Measurements from ENCODE around the gene CTRL. TPM values are rescaled to one million over a fixed set of nuclear protein-coding genes. Genes with fewer than 3 reads are reported as not detected.
"Not testable (repeated sequence)": the region's sequence is repeated elsewhere in the genome, so short reads cannot be mapped to it uniquely, and the experiment has no call there.

CTRL gene
- polyA plus RNA-seq, 3 donors: 0.69 to 17.4 (median 1.6) TPM

GRCh38 chr16:67976205-67976604 lies 44.5 kb upstream of the CTRL start:
- H3K27ac Mint-ChIP-seq: peak overlapping the region in 1 of 7 donors; percentile 41
- Histone ChIP-seq H3K9me3 (replicated peaks in 1 of 2; ENCODE audit: control insufficient read depth in 1 of 2, insufficient read depth in 1 of 2, low read length in 2 of 2) (no peaks in the 10 kb centered on the region), H3K4me1 (ENCODE audit: control insufficient read depth in 1 of 2, insufficient read depth in 2 of 2, low read length in 2 of 2) (no peaks in the 10 kb centered on the region), H3K9ac (ENCODE audit: insufficient read depth, low read length, poor library complexity, severe bottlenecking) (no peak overlapping the region), H3K4me3 (replicated peaks in 1 of 3; ENCODE audit: low read depth in 2 of 3, low read length in 3 of 3) (no peak overlapping the region), H4K20me1 (ENCODE audit: insufficient read depth, low read length) (no peaks in the 10 kb centered on the region), H3K36me3 (replicated peaks in 1 of 2; ENCODE audit: control insufficient read depth in 1 of 2, insufficient read depth in 2 of 2, low read length in 2 of 2) (no peaks in the 10 kb centered on the region), H3K27ac (ENCODE audit: low read depth in 1 of 2, low read length in 2 of 2) (no peak overlapping the region), H2AFZ (ENCODE audit: insufficient read depth, low read depth, low read length, poor library complexity, severe bottlenecking) (no peak overlapping the region), H3K27me3 (ENCODE audit: control insufficient read depth in 2 of 2, insufficient read depth in 2 of 2, low read length in 2 of 2) (no peaks in the 10 kb centered on the region), H3K79me2 (ENCODE audit: insufficient read depth, low read length) (no peaks in the 10 kb centered on the region), H3K4me2 (replicated peaks; ENCODE audit: extremely low read depth, low read length, poor library complexity, severe bottlenecking) (no peak overlapping the region)
- DNase-seq: no peak
- no peaks in the 10 kb centered on the region for H3K36me3 Mint-ChIP-seq
- WGBS (ENCODE audit: insufficient coverage): 100% methylated on average over 1 of the region's 2 CpGs
- intact Hi-C loops (cut with micrococcal nuclease): no loop called here
- no peaks in the 10 kb centered on the region for H3K4me1 Mint-ChIP-seq
- H3K9me3 Mint-ChIP-seq: no peaks in the 10 kb centered on the region
- H3K27me3 Mint-ChIP-seq (ENCODE audit: low read depth in 3 of 3): peaks cover 3 to 17% (median 12%) of the 10 kb centered on the region in 3 donors
- peak overlapping the region in 1 of 2 donors; percentile 40 for H3K4me3 Mint-ChIP-seq
- no peak for TF ChIP-seq CTCF (IDR thresholded peaks at IDR 0.05)

GRCh38 chr16:67975321-67976105 lies 43.9 kb upstream of the CTRL start:
- Mint-ChIP-seq H3K36me3 (no peaks in the 10 kb centered on the region), H3K27me3 (ENCODE audit: low read depth in 3 of 3) (peaks cover 3 to 16% (median 12%) of the 10 kb centered on the region in 3 donors), H3K4me3 (no peak overlapping the region), H3K9me3 (no peaks in the 10 kb centered on the region), H3K4me1 (no peaks in the 10 kb centered on the region), H3K27ac (no peak overlapping the region)
- Histone ChIP-seq H3K36me3 (replicated peaks in 1 of 2; ENCODE audit: control insufficient read depth in 1 of 2, insufficient read depth in 2 of 2, low read length in 2 of 2) (no peaks in the 10 kb centered on the region), H3K4me2 (replicated peaks; ENCODE audit: extremely low read depth, low read length, poor library complexity, severe bottlenecking) (no peak overlapping the region), H2AFZ (ENCODE audit: insufficient read depth, low read depth, low read length, poor library complexity, severe bottlenecking) (no peak overlapping the region), H3K4me3 (replicated peaks in 1 of 3; ENCODE audit: low read depth in 2 of 3, low read length in 3 of 3) (no peak overlapping the region), H3K9ac (ENCODE audit: insufficient read depth, low read length, poor library complexity, severe bottlenecking) (no peak overlapping the region), H4K20me1 (ENCODE audit: insufficient read depth, low read length) (no peaks in the 10 kb centered on the region), H3K27ac (ENCODE audit: low read depth in 1 of 2, low read length in 2 of 2) (no peak overlapping the region), H3K9me3 (replicated peaks in 1 of 2; ENCODE audit: control insufficient read depth in 1 of 2, insufficient read depth in 1 of 2, low read length in 2 of 2) (no peaks in the 10 kb centered on the region), H3K79me2 (ENCODE audit: insufficient read depth, low read length) (no peaks in the 10 kb centered on the region), H3K4me1 (ENCODE audit: control insufficient read depth in 1 of 2, insufficient read depth in 2 of 2, low read length in 2 of 2) (no peaks in the 10 kb centered on the region), H3K27me3 (ENCODE audit: control insufficient read depth in 2 of 2, insufficient read depth in 2 of 2, low read length in 2 of 2) (no peaks in the 10 kb centered on the region)
- WGBS (ENCODE audit: insufficient coverage): 97% methylated on average over 10 of the region's 14 CpGs
- DNase-seq: no peak
- no peak for TF ChIP-seq CTCF (IDR thresholded peaks at IDR 0.05)
- intact Hi-C loops (cut with micrococcal nuclease): no loop called here

GRCh38 chr16:67972285-67972684 lies 40.6 kb upstream of the CTRL start:
- not testable (repeated sequence) for H3K4me2 ChIP-seq (replicated peaks; ENCODE audit: extremely low read depth, low read length, poor library complexity, severe bottlenecking)

More at GRCh38 chr16:67972285-67972684, 40.6 kb upstream of the CTRL start:
- H3K27ac ChIP-seq (ENCODE audit: low read depth in 1 of 2, low read length in 2 of 2); H3K79me2 ChIP-seq (ENCODE audit: insufficient read depth, low read length); H3K4me3 Mint-ChIP-seq; H3K9ac ChIP-seq (ENCODE audit: insufficient read depth, low read length, poor library complexity, severe bottlenecking); intact Hi-C loops (cut with micrococcal nuclease); H3K9me3 ChIP-seq (replicated peaks in 1 of 2; ENCODE audit: control insufficient read depth in 1 of 2, insufficient read depth in 1 of 2, low read length in 2 of 2); H3K36me3 Mint-ChIP-seq; H2AFZ ChIP-seq (ENCODE audit: insufficient read depth, low read depth, low read length, poor library complexity, severe bottlenecking); H4K20me1 ChIP-seq (ENCODE audit: insufficient read depth, low read length); H3K4me3 ChIP-seq (replicated peaks in 1 of 3; ENCODE audit: low read depth in 2 of 3, low read length in 3 of 3); H3K36me3 ChIP-seq (replicated peaks in 1 of 2; ENCODE audit: control insufficient read depth in 1 of 2, insufficient read depth in 2 of 2, low read length in 2 of 2); DNase-seq; H3K9me3 Mint-ChIP-seq; H3K27me3 ChIP-seq (ENCODE audit: control insufficient read depth in 2 of 2, insufficient read depth in 2 of 2, low read length in 2 of 2); H3K27ac Mint-ChIP-seq: not testable (repeated sequence)
- H3K4me1 ChIP-seq (ENCODE audit: control insufficient read depth in 1 of 2, insufficient read depth in 2 of 2, low read length in 2 of 2): peaks cover 8 to 11% of the 10 kb centered on the region in 2 donors
- Mint-ChIP-seq H3K27me3 (ENCODE audit: low read depth in 3 of 3) (peaks cover 5 to 13% (median 11%) of the 10 kb centered on the region in 3 donors), H3K4me1 (peaks cover 12% of the 10 kb centered on the region)
- WGBS (ENCODE audit: insufficient coverage): 95% methylated on average over 6 of the region's 7 CpGs

All from CD14-positive monocyte (primary cell).